K562 (cell line): ENCODE data around the gene GNG3. TPM values are rescaled to one million over a fixed set of nuclear protein-coding genes. Genes with fewer than 3 reads are reported as not detected.

Experiments used
- ARNT ChIP-seq, 2 experiments: fragments of 450-650 bp; IDR thresholded peaks; 2 replicates each; pipeline ENCODE4 v1.6.1; 2016; ENCODE audit warnings: mild to moderate bottlenecking in 1 of 2
- CHD1 ChIP-seq: fragments of 200-600 bp; sonication (generic); IDR thresholded peaks from one replicate; pipeline ENCODE4 v1.6.1; 2012; ENCODE audit warnings: mild to moderate bottlenecking, moderate library complexity, low read length, inconsistent platforms
- ESRRB ChIP-seq: fragments of 250-450 bp; sonication (Bioruptor Pico); IDR thresholded peaks from 2 replicates; pipeline ENCODE4 v1.5.0; 2020; ENCODE audit warnings: mild to moderate bottlenecking, moderate library complexity, borderline replicate concordance
- FOXJ2 ChIP-seq: fragments of 200-800 bp; sonication (Bioruptor generic); IDR thresholded peaks from 2 replicates; pipeline ENCODE4 v1.6.1; 2016; ENCODE audit warnings: missing genetic modification characterization, missing compliant biosample characterization
- FOXJ3 ChIP-seq: sonication (generic); formaldehyde crosslinking; IDR thresholded peaks from 2 replicates; pipeline ENCODE4 v1.4.0; 2020; ENCODE audit warnings: mild to moderate bottlenecking, missing genetic modification reagents
- HEY1 ChIP-seq: fragments of 250-450 bp; sonication (Bioruptor Pico); IDR thresholded peaks from 2 replicates; pipeline ENCODE4 v1.5.0; 2020; ENCODE audit warnings: mild to moderate bottlenecking, moderate library complexity, borderline replicate concordance
- HNRNPK ChIP-seq: fragments of 200-400 bp; formaldehyde crosslinking; IDR thresholded peaks from one replicate; pipeline ENCODE4 v1.6.1; 2018; ENCODE audit warnings: mild to moderate bottlenecking, low read depth, low read length; ENCODE audit not compliant: poor library complexity, severe bottlenecking
- LCOR ChIP-seq: sonication (generic); formaldehyde crosslinking; IDR thresholded peaks from 2 replicates; pipeline ENCODE4 v1.8.0; 2022; ENCODE audit warnings: mild to moderate bottlenecking, missing genetic modification reagents
- MBD2 ChIP-seq: sonication (generic); IDR thresholded peaks from 2 replicates; pipeline ENCODE4 v1.6.1; 2016; ENCODE audit warnings: low read depth, borderline replicate concordance
- MTA3 ChIP-seq: fragments of 450-650 bp; formaldehyde crosslinking; IDR thresholded peaks from 2 replicates; pipeline ENCODE4 v1.6.1; 2017; ENCODE audit warnings: mild to moderate bottlenecking, borderline replicate concordance
- NR3C1 ChIP-seq: sonication (generic); formaldehyde crosslinking; IDR thresholded peaks from 2 replicates; pipeline ENCODE4 v1.8.1; 2022; ENCODE audit warnings: missing genetic modification reagents
- OTX1 ChIP-seq: fragments of 450-650 bp; formaldehyde crosslinking; IDR thresholded peaks from 2 replicates; pipeline ENCODE4 v1.4.0; 2022; ENCODE audit warnings: mild to moderate bottlenecking
- POU5F1 ChIP-seq: fragments of 150-350 bp; IDR thresholded peaks from 2 replicates; pipeline ENCODE4 v1.6.1; 2014; ENCODE audit warnings: borderline replicate concordance, low read length, low read depth, mild to moderate bottlenecking; ENCODE audit not compliant: partially characterized antibody
- SAFB2 ChIP-seq: fragments of 200-400 bp; formaldehyde crosslinking; IDR thresholded peaks from 2 replicates; pipeline ENCODE4 v1.6.1; 2018; ENCODE audit warnings: borderline replicate concordance, low read length, low read depth, moderate library complexity; ENCODE audit not compliant: severe bottlenecking
- ZNF121 ChIP-seq: sonication (generic); formaldehyde crosslinking; conservative IDR thresholded peaks from 2 replicates; pipeline ENCODE4 v1.8.0; 2022; ENCODE audit warnings: missing genetic modification reagents
- ZNF197 ChIP-seq: fragments of 200-800 bp; sonication (Bioruptor generic); IDR thresholded peaks from 2 replicates; pipeline ENCODE4 v1.6.1; 2016; ENCODE audit warnings: low read depth, missing genetic modification characterization, missing compliant biosample characterization
- ZNF217 ChIP-seq: sonication (generic); formaldehyde crosslinking; IDR thresholded peaks from 2 replicates; pipeline ENCODE4 v1.8.0; 2022; ENCODE audit warnings: mild to moderate bottlenecking, missing genetic modification reagents
- ZNF224 ChIP-seq: sonication (generic); formaldehyde crosslinking; IDR thresholded peaks from 2 replicates; pipeline ENCODE4 v1.8.0; 2022; ENCODE audit warnings: mild to moderate bottlenecking, missing genetic modification reagents
- ZNF316 ChIP-seq: fragments of 450-650 bp; IDR thresholded peaks from 2 replicates; pipeline ENCODE4 v1.6.1; 2016
- ZNF354B ChIP-seq: fragments of 250-450 bp; sonication (Bioruptor Pico); IDR thresholded peaks from 2 replicates; pipeline ENCODE4 v1.4.0; 2020
- polyA plus RNA-seq, 8 experiments: library from polyadenylated mRNA; depleted of rRNA in 4 of 8; stranded (reverse) in 5 of 8; unstranded in 3 of 8; fragments of >200 nt; fragmentation: Nextera tagmentation in 2 of 8; fragmentation: Illumina TruSeq in 1 of 8; extraction: Ambion mirVana in 2 of 8; extraction: Trizol in 1 of 8; gene quantifications; 2 replicates each; pipeline versions ENCODE4 v1.2.1 to v1.2.3, GENCODE V29; 2011 to 2014; ENCODE audit warnings: inconsistent platforms in 1 of 8, missing spikeins in 1 of 8
- total RNA-seq, 7 experiments: library from RNA; depleted of rRNA in 6 of 7; stranded (reverse); fragments of >200 nt in 6 of 7; fragmentation: Illumina TruSeq in 2 of 7; extraction: Trizol in 2 of 7; gene quantifications; 2 replicates each; pipeline versions ENCODE4 v1.2.1 to v1.2.3, GENCODE V29; 2011 to 2021; ENCODE audit warnings: low replicate concordance in 1 of 7
- TF ChIP-seq, protein P1 (sequence below): fragments of 450-650 bp; IDR thresholded peaks from 2 replicates; pipeline ENCODE4 v1.6.1; 2018; ENCODE audit warnings: mild to moderate bottlenecking, low read depth; ENCODE audit not compliant: partially characterized antibody
- TF ChIP-seq, protein P2 (sequence below): fragments of 200-800 bp; sonication (Bioruptor generic); IDR thresholded peaks from 2 replicates; pipeline ENCODE4 v1.6.1; 2017; ENCODE audit warnings: missing genetic modification characterization, missing compliant biosample characterization
- TF ChIP-seq, protein P3 (sequence below): sonication (generic); formaldehyde crosslinking; IDR thresholded peaks from 2 replicates; pipeline ENCODE4 v1.8.1; 2022; ENCODE audit warnings: missing genetic modification reagents
- TF ChIP-seq, protein P4 (sequence below): IDR thresholded peaks from 2 replicates; pipeline ENCODE4 v1.6.1; 2014; ENCODE audit warnings: antibody characterized with exemption

Gene GNG3
- total and polyA plus RNA-seq, 9 of the 15 experiments (the other 6 are each of a cell fraction or from before 2014, with no cell fraction given) = 0.07 TPM; not detected in 8

DNA sequence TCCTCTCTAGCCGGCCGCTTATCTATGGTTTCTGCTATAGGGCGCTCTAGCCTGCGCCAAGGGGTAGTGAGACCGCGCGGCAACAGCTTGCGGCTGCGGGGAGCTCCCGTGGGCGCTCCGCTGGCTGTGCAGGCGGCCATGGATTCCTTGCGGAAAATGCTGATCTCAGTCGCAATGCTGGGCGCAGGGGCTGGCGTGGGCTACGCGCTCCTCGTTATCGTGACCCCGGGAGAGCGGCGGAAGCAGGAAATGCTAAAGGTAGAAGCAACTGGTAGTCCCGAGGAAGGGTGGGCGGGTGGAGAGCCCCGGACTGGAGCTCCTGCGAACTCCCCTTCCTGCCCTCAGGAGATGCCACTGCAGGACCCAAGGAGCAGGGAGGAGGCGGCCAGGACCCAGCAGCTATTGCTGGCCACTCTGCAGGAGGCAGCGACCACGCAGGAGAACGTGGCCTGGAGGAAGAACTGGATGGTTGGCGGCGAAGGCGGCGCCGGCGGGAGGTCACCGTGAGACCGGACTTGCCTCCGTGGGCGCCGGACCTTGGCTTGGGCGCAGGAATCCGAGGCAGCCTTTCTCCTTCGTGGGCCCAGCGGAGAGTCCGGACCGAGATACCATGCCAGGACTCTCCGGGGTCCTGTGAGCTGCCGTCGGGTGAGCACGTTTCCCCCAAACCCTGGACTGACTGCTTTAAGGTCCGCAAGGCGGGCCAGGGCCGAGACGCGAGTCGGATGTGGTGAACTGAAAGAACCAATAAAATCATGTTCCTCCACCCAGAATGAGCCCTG is 35.7 kb upstream of the GNG3 start, which contains the start of the genes LBHD1 and UQCC3 (continued):
- TF ChIP-seq, protein P1, sequence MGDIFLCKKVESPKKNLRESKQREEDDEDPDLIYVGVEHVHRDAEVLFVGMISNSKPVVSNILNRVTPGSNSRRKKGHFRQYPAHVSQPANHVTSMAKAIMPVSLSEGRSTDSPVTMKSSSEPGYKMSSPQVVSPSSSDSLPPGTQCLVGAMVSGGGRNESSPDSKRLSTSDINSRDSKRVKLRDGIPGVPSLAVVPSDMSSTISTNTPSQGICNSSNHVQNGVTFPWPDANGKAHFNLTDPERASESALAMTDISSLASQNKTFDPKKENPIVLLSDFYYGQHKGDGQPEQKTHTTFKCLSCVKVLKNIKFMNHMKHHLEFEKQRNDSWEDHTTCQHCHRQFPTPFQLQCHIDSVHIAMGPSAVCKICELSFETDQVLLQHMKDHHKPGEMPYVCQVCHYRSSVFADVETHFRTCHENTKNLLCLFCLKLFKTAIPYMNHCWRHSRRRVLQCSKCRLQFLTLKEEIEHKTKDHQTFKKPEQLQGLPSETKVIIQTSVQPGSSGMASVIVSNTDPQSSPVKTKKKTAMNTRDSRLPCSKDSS = no peak
- no peak for TF ChIP-seq ESRRB (CRISPR knock-in tag)
- TF ChIP-seq ARNT (IDR thresholded peaks at IDR 0.05) = no peak
- TF ChIP-seq, protein P2, sequence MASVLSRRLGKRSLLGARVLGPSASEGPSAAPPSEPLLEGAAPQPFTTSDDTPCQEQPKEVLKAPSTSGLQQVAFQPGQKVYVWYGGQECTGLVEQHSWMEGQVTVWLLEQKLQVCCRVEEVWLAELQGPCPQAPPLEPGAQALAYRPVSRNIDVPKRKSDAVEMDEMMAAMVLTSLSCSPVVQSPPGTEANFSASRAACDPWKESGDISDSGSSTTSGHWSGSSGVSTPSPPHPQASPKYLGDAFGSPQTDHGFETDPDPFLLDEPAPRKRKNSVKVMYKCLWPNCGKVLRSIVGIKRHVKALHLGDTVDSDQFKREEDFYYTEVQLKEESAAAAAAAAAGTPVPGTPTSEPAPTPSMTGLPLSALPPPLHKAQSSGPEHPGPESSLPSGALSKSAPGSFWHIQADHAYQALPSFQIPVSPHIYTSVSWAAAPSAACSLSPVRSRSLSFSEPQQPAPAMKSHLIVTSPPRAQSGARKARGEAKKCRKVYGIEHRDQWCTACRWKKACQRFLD = no peak; the same call in 1 of the 2 replicates
- TF ChIP-seq POU5F1 = peak; percentile 8
- TF ChIP-seq CHD1 = peak; percentile 92
- TF ChIP-seq HEY1 (CRISPR knock-in tag) = no peak
- TF ChIP-seq, protein P3, sequence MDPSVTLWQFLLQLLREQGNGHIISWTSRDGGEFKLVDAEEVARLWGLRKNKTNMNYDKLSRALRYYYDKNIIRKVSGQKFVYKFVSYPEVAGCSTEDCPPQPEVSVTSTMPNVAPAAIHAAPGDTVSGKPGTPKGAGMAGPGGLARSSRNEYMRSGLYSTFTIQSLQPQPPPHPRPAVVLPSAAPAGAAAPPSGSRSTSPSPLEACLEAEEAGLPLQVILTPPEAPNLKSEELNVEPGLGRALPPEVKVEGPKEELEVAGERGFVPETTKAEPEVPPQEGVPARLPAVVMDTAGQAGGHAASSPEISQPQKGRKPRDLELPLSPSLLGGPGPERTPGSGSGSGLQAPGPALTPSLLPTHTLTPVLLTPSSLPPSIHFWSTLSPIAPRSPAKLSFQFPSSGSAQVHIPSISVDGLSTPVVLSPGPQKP = no peak
- TF ChIP-seq HNRNPK = no peak
- TF ChIP-seq ZNF197 = no peak
- TF ChIP-seq SAFB2 = no peak
- TF ChIP-seq ZNF354B (CRISPR knock-in tag) = no peak
- no peak for TF ChIP-seq ZNF121 (CRISPR knock-in tag)
- TF ChIP-seq LCOR (CRISPR knock-in tag) = peak; percentile 65; the same call in 1 of the 2 replicates
- peak; percentile 77; the same call in 1 of the 2 replicates for TF ChIP-seq MBD2
- TF ChIP-seq ZNF316 = 0 out of 2 replicates have a peak, but pooled peaks have one; percentile 42
- no peak for TF ChIP-seq ZNF224 (CRISPR knock-in tag)
- peak; percentile 88 for TF ChIP-seq MTA3
- TF ChIP-seq, protein P4, sequence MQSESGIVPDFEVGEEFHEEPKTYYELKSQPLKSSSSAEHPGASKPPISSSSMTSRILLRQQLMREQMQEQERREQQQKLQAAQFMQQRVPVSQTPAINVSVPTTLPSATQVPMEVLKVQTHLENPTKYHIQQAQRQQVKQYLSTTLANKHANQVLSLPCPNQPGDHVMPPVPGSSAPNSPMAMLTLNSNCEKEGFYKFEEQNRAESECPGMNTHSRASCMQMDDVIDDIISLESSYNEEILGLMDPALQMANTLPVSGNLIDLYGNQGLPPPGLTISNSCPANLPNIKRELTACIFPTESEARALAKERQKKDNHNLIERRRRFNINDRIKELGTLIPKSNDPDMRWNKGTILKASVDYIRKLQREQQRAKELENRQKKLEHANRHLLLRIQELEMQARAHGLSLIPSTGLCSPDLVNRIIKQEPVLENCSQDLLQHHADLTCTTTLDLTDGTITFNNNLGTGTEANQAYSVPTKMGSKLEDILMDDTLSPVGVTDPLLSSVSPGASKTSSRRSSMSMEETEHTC = 0 out of 2 replicates have a peak, but pooled peaks have one; percentile 12
- TF ChIP-seq FOXJ3 (CRISPR knock-in tag) = no peak
- peak; percentile 50; the same call in 1 of the 2 replicates for TF ChIP-seq OTX1 (CRISPR knock-in tag)
- TF ChIP-seq ZNF217 (CRISPR knock-in tag) = no peak
- TF ChIP-seq NR3C1 (CRISPR knock-in tag) = no peak
- TF ChIP-seq FOXJ2 (tag) = no peak
